ENCODE measurements around the gene ABCA10. TPM values are rescaled to one million over a fixed set of nuclear protein-coding genes. Genes with fewer than 3 reads are reported as not detected.
A peak's percentile ranks its signal among the peaks of the same experiment; 100 is the strongest.

The ABCA10 gene
- total RNA-seq, 4 donors from 2014 or later, result 2.7 to 15.1 (median 5.5) TPM

DNA sequence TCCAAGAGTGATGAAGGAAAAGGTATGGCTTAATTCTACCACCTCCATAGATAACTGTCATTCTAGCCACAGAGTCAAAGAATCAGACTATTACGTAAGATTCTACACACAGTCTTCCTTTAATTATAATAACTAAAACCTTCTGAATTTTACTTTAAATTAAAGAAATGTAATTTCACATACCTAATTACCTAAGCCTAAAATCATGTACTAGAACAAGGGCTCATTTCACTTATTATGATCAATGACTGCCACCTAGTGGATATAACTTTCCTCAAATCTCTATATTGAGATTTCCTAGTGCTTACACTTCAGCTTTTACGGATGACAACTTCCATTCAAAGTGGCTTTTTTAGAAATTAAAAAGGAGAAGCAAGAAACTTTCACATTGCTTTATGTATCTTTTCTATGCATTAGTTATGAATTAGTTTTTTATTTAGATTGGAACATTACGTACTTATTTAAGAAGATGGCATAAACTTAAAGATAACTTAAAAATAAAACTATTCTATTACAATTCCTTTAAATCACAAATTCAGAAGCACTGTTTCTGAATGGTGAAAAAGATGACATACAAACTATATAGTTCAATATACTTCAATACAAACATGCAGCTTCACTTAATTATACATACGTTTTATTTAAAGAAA lies 18.2 kb upstream of the ABCA10 start:
- ATAC-seq, result no peak
- Histone ChIP-seq H3K27ac (no peak overlapping the region), H3K27me3 (no peaks in the 10 kb centered on the region), H3K36me3 (peaks cover 0 to 30% of the 10 kb centered on the region in 2 donors), H3K4me3 (no peak overlapping the region), H3K9me3 (no peaks in the 10 kb centered on the region), H3K4me1 (no peaks in the 10 kb centered on the region)
- TF ChIP-seq EP300 (IDR thresholded peaks at IDR 0.05) (no peak), CTCF (IDR thresholded peaks at IDR 0.05) (peak; percentile 39 to 59 (median 55))
- WGBS, 2 donors (ENCODE audit: low coverage in 1 of 2), result 44 to 55% methylated on average over 4 of the region's 4 CpGs

- Histone ChIP-seq H3K4me1 (no peaks in the 10 kb centered on the region), H3K27ac (no peak overlapping the region), H3K27me3 (no peaks in the 10 kb centered on the region), H3K36me3 (peaks cover 0 to 30% of the 10 kb centered on the region in 2 donors), H3K9me3 (no peaks in the 10 kb centered on the region), H3K4me3 (no peak overlapping the region)
- no peak for ATAC-seq
- no peak for TF ChIP-seq POLR2A (IDR thresholded peaks at IDR 0.05)
- TF ChIP-seq CTCF (IDR thresholded peaks at IDR 0.05), result no peak
- no peak for TF ChIP-seq POLR2AphosphoS5 (IDR thresholded peaks at IDR 0.05)
- no peak for TF ChIP-seq EP300 (IDR thresholded peaks at IDR 0.05)
- 48 to 71% methylated on average over 1 of the region's 1 CpG for WGBS, 2 donors (ENCODE audit: low coverage in 1 of 2)
Observed at GRCh38 chr17:69246202-69246601, 17.6 kb upstream of the ABCA10 start.

DNA sequence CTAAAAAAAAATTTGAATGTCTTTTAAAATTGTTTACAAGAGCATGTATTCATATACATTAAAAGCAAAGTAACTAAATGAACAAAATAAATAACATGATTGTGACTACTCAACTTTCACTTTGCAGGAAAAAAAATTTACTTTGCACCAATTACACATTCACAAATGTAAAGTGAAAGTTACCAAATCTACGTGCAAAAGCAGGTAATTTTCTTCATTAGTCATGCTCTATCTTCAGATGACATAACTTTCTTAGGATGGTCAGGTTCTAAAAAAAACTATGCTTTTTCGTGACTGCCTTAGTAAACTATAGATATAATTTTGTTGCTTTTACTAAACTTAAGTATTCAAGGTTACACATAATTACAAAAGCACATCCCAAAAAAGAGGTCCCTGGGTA lies 17.0 kb upstream of the ABCA10 start:
- H3K36me3 ChIP-seq, result peaks cover 0 to 33% of the 10 kb centered on the region in 2 donors
- no peaks in the 10 kb centered on the region for H3K9me3 ChIP-seq
- H3K4me3 ChIP-seq, result no peak overlapping the region
- H3K4me1 ChIP-seq, result no peaks in the 10 kb centered on the region
- WGBS, 2 donors (ENCODE audit: low coverage in 1 of 2), result 53 to 74% methylated on average over 2 of the region's 2 CpGs
- H3K27ac ChIP-seq, result no peak overlapping the region
- no peak for ATAC-seq
- TF ChIP-seq POLR2A (IDR thresholded peaks at IDR 0.05) (no peak), EP300 (IDR thresholded peaks at IDR 0.05) (no peak), CTCF (IDR thresholded peaks at IDR 0.05) (no peak), POLR2AphosphoS5 (IDR thresholded peaks at IDR 0.05) (no peak)
- H3K27me3 ChIP-seq, result no peaks in the 10 kb centered on the region

DNA sequence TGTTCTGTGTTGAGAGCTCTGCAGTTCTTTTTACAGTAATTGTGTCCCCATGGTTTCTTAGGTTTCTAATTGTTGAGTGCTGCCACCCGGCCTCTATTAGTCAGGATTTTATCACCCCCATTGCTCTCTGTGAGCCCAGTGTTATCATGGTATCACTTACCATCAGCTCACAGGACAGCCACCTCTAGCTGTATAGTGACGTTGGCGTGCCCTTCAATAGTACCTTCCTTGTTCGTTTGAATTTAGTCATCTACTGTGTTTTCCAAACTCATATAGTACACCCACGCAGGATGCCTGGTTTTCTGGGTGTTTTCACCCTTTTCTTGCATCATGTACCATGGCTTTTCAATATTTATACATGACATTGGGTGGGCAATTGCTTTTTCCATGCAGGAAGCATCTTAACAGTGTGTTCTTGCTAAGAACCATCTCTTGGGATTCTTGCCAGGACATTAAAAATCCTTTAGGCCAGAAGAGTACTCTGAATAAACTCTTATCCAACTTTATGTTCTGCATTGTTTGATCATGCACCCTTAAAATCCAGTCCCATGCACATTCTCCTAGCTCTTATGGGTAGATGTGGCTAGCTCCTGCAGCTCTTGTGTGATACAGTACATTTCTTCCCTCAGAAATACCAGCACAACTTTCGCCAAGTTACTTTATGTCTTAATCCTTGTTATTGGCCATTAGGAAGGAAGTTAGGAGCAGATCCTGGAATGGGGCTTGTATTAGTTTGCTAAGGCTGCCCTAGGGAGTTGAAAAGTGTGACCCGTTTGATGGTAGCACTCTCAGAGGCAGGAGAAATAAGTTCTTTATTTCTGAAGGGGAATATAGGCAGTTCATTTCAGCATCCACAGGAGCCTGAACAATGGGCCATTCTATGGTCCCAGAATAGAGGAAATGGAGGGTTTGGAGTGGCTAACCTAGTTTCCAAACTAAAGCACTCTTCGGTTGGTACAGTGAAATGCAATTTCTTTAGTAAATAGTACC lies 11.3 kb upstream of the ABCA10 start:
- no peak overlapping the region for H3K27ac ChIP-seq
- H3K36me3 ChIP-seq, result peaks cover 0 to 26% of the 10 kb centered on the region in 2 donors
- peaks cover 0 to 6% (median 0%) of the 10 kb centered on the region in 3 donors for H3K4me1 ChIP-seq
- ATAC-seq, result no peak
- H3K9me3 ChIP-seq, result no peaks in the 10 kb centered on the region
- 78 to 90% methylated on average over 7 to 8 of the region's 8 CpGs for WGBS, 2 donors (ENCODE audit: low coverage in 1 of 2)
- H3K4me3 ChIP-seq, result no peak overlapping the region
- no peak for TF ChIP-seq EP300 (IDR thresholded peaks at IDR 0.05)
- TF ChIP-seq CTCF (IDR thresholded peaks at IDR 0.05), result no peak
- TF ChIP-seq POLR2AphosphoS5 (IDR thresholded peaks at IDR 0.05), result no peak
- TF ChIP-seq POLR2A (IDR thresholded peaks at IDR 0.05), result no peak
- no peaks in the 10 kb centered on the region for H3K27me3 ChIP-seq
